KMS-11 (cell line): ENCODE data around the gene GLIPR1.

ENCODE experiments used
- H2AFZ ChIP-seq: fragments of 200-600 bp; sonication (generic); 2 replicates; pipeline ENCODE4 v1.6.1; 2016; ENCODE audit warnings: antibody characterized with exemption, mixed run types, low read depth
- H3K27ac ChIP-seq: fragments of 200-600 bp; sonication (generic); 2 replicates; pipeline ENCODE4 v1.6.1; 2016; ENCODE audit warnings: mild to moderate bottlenecking, mixed run types
- H3K27me3 ChIP-seq: fragments of 200-600 bp; sonication (generic); 2 replicates; pipeline ENCODE4 v1.6.1; 2017; ENCODE audit warnings: mild to moderate bottlenecking, low read depth, mixed run types, moderate library complexity; ENCODE audit not compliant: insufficient read depth
- H3K36me3 ChIP-seq: fragments of 200-600 bp; sonication (generic); 2 replicates; pipeline ENCODE4 v1.6.1; 2017; ENCODE audit warnings: mild to moderate bottlenecking, mixed run types; ENCODE audit not compliant: insufficient read depth
- H3K4me1 ChIP-seq: fragments of 200-600 bp; sonication (generic); 2 replicates; pipeline ENCODE4 v1.6.1; 2016; ENCODE audit warnings: mild to moderate bottlenecking, low read depth, mixed run types; ENCODE audit not compliant: poor library complexity, severe bottlenecking
- H3K4me2 ChIP-seq: fragments of 200-600 bp; sonication (generic); 2 replicates; pipeline ENCODE4 v1.7.0; 2016; ENCODE audit warnings: mild to moderate bottlenecking, mixed run types
- H3K4me3 ChIP-seq: fragments of 200-600 bp; sonication (generic); IDR thresholded peaks from 2 replicates; pipeline ENCODE4 v1.6.1; 2017; ENCODE audit warnings: low read depth, low read length, mixed read lengths; ENCODE audit not compliant: insufficient read depth
- H3K79me2 ChIP-seq: fragments of 200-600 bp; sonication (generic); 2 replicates; pipeline ENCODE4 v1.6.1; 2016; ENCODE audit warnings: low read depth, mixed run types; ENCODE audit not compliant: insufficient read depth
- H3K9ac ChIP-seq: fragments of 200-600 bp; sonication (generic); 2 replicates; pipeline ENCODE4 v1.6.1; 2016; ENCODE audit warnings: mild to moderate bottlenecking, mixed run types
- H4K20me1 ChIP-seq: fragments of 200-600 bp; sonication (generic); 2 replicates; pipeline ENCODE4 v1.6.1; 2016; ENCODE audit warnings: mild to moderate bottlenecking, mixed run types; ENCODE audit not compliant: insufficient read depth
- TF ChIP-seq, protein P1 (sequence below): fragments of 200-600 bp; sonication (generic); conservative IDR thresholded peaks from 2 replicates; pipeline ENCODE4 v1.6.1; 2017; ENCODE audit warnings: low read depth, mild to moderate bottlenecking, antibody characterized with exemption, low read length, moderate library complexity, mixed read lengths

Gene GLIPR1

GRCh38 chr12:75477137-75477536, 3.4 kb upstream of the GLIPR1 start:
- TF ChIP-seq, protein P1, sequence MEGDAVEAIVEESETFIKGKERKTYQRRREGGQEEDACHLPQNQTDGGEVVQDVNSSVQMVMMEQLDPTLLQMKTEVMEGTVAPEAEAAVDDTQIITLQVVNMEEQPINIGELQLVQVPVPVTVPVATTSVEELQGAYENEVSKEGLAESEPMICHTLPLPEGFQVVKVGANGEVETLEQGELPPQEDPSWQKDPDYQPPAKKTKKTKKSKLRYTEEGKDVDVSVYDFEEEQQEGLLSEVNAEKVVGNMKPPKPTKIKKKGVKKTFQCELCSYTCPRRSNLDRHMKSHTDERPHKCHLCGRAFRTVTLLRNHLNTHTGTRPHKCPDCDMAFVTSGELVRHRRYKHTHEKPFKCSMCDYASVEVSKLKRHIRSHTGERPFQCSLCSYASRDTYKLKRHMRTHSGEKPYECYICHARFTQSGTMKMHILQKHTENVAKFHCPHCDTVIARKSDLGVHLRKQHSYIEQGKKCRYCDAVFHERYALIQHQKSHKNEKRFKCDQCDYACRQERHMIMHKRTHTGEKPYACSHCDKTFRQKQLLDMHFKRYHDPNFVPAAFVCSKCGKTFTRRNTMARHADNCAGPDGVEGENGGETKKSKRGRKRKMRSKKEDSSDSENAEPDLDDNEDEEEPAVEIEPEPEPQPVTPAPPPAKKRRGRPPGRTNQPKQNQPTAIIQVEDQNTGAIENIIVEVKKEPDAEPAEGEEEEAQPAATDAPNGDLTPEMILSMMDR = no peak
- H3K4me2 ChIP-seq = no peak overlapping the region
- no peak overlapping the region for H3K4me3 ChIP-seq
- H3K4me1 ChIP-seq = no peaks in the 10 kb centered on the region
- H3K27me3 ChIP-seq = no peaks in the 10 kb centered on the region
- H2AFZ ChIP-seq = no peak overlapping the region
- no peaks in the 10 kb centered on the region for H3K36me3 ChIP-seq
- no peak overlapping the region for H3K9ac ChIP-seq
- H3K79me2 ChIP-seq = no peaks in the 10 kb centered on the region
- no peak overlapping the region for H3K27ac ChIP-seq
- no peaks in the 10 kb centered on the region for H4K20me1 ChIP-seq

DNA sequence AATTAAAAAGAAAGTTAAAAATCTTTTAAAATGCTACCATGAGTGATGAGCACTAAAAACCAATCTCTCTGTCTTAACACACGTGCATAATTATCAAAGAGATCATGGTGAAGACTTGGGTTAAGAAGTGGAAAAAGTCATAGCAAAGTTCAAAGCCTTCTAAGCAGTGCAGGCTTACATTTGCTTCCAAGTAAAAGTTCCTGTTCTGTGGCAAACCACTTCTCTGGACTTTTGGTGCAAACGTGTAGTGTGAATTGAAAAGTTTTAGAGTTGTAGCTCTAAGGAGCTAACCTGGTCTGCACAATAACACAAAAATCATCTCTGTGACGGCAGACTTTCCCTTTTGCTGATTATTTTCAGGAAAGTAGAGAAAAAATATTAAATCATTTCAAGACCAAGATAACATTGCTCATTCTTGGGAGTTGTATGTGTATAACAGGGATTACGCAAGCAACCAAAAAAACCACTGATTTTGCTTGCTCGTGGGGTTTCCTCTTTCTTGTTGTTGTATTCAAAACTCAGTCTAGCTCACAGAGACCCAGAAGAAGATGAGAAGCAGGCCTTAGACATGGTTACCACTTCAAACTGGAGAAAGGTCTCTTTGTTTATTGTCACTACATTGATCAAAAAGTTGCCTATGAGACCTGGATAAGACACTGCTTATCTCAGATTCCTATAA, 2.3 kb upstream of the GLIPR1 start:
- Histone ChIP-seq H3K36me3 (no peaks in the 10 kb centered on the region), H3K27ac (no peak overlapping the region), H4K20me1 (no peaks in the 10 kb centered on the region), H3K9ac (no peak overlapping the region), H3K27me3 (no peaks in the 10 kb centered on the region), H2AFZ (no peak overlapping the region), H3K79me2 (no peaks in the 10 kb centered on the region), H3K4me3 (no peak overlapping the region), H3K4me2 (no peak overlapping the region), H3K4me1 (no peaks in the 10 kb centered on the region)
- TF ChIP-seq, protein P1 = no peak

DNA sequence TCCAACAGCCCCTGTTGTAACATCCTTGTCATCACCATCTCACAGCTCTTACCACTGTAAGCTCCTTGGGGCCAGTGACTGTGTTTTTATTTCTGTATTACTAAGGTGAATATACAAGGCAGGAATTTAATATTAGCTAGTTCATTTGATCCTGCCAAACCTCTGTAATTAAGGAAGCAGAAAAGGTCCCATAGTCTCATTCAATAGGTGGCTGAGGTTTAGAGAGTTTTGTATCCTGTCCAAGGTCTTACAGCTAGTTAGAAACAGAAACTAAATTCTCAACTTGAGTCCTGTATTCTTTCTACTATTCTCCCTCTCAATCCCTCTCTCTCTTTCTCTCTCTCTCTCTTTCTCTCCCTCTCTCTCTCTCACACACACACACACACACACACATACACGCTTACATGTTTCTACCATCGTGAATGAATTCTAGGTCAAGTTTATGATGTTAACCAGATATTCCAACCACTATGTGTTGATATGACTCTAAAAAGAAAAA, 543 bp upstream of the GLIPR1 start:
- Histone ChIP-seq H3K4me1 (no peaks in the 10 kb centered on the region), H3K4me2 (peak overlapping the region; percentile 8; the same call in 1 of the 2 replicates), H3K4me3 (no peak overlapping the region), H3K79me2 (no peaks in the 10 kb centered on the region), H3K27ac (peak overlapping the region; percentile 26; the same call in 1 of the 2 replicates), H3K36me3 (no peaks in the 10 kb centered on the region), H2AFZ (no peak overlapping the region), H4K20me1 (no peaks in the 10 kb centered on the region), H3K27me3 (no peaks in the 10 kb centered on the region), H3K9ac (peak overlapping the region; percentile 19; the same call in 1 of the 2 replicates)
- TF ChIP-seq, protein P1 = no peak

DNA sequence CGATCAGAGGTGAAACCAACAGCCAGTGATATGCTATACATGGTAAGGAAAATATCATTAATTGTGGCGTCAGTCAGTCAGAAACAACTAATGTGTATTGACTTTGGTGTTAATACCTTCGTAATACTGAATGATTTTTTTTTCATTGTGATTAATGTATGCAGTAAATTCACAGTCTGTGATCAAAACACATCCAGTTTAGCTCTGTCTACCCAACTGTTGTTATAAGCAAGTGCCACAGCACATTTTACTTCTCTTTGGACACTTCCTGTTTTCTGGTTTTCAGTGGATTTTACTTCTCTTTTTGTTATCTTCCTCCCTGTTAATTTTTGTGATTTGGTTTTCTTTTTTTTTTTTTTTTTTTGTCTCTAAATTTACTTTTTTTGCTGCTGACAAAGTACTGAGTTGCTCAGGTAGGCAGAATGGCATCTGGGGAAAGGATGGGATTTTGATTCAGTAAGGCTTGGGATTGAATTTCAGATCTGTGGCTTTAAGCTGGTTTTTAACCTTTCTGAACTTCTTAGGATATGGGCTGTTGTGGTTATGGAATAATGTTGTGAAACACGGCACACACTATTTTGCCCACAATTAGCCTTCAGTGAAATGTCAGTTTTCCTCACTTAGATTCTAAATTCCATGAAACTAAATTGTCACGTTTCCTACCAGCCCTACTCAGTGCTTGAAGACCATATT, 604 bp downstream of the GLIPR1 start:
- Histone ChIP-seq H3K9ac (peak overlapping the region; percentile 19; the same call in 1 of the 2 replicates), H3K4me3 (no peak overlapping the region), H3K27ac (peak overlapping the region; percentile 26; the same call in 1 of the 2 replicates), H3K79me2 (no peaks in the 10 kb centered on the region), H2AFZ (peak overlapping the region; percentile 8; the same call in 1 of the 2 replicates), H3K4me2 (peak overlapping the region; percentile 14), H4K20me1 (no peaks in the 10 kb centered on the region), H3K36me3 (no peaks in the 10 kb centered on the region), H3K4me1 (no peaks in the 10 kb centered on the region), H3K27me3 (no peaks in the 10 kb centered on the region)
- TF ChIP-seq, protein P1 = no peak
